MCF 10A (cell line): ENCODE results near the gene BBOF1. TPM values are rescaled to one million over a fixed set of nuclear protein-coding genes. Genes with fewer than 3 reads are reported as not detected.

Experiments used
- BruUV-seq: library from RNA; stranded (reverse); fragments of 400-500 nt; replicated peaks from 2 replicates; lab custom pipeline; 2021; lab: Mats Ljungman, UMichigan
- CTCF ChIA-PET: fragments of 300-600 bp; sonication (Branson Sonifier 250); formaldehyde crosslinking; extraction: SDS; loops from one replicate; lab custom pipeline; 2021; ENCODE audit warnings: antibody characterized with exemption, inconsistent platforms; lab: Yijun Ruan, JAX
- POLR2A ChIA-PET: fragments of 300-600, 350-650 bp; sonication (Branson Sonifier 250); formaldehyde crosslinking; extraction: SDS; loops from one replicate; lab custom pipeline; 2020; ENCODE audit warnings: antibody characterized with exemption, inconsistent platforms; lab: Yijun Ruan, JAX
- DNase-seq: peaks from one replicate; pipeline ENCODE4 v3.0.0-alpha.2; 2018; ENCODE audit not compliant: unreplicated experiment
- H3K27ac Mint-ChIP-seq: one replicate; pipeline ENCODE4 v1.8.0; 2022; ENCODE audit warnings: mild to moderate bottlenecking, low read depth, mixed read lengths; ENCODE audit not compliant: unreplicated experiment
- H3K27me3 Mint-ChIP-seq: one replicate; pipeline ENCODE4 v1.8.0; 2022; ENCODE audit warnings: mixed read lengths; ENCODE audit not compliant: insufficient read depth, unreplicated experiment
- H3K36me3 Mint-ChIP-seq: one replicate; pipeline ENCODE4 v1.8.0; 2022; ENCODE audit warnings: mild to moderate bottlenecking, moderate library complexity, mixed read lengths; ENCODE audit not compliant: insufficient read depth, unreplicated experiment
- H3K4me1 Mint-ChIP-seq: one replicate; pipeline ENCODE4 v1.8.0; 2022; ENCODE audit warnings: mixed read lengths; ENCODE audit not compliant: insufficient read depth, unreplicated experiment
- H3K4me3 Mint-ChIP-seq: one replicate; pipeline ENCODE4 v1.8.0; 2022; ENCODE audit warnings: mild to moderate bottlenecking, moderate library complexity, mixed read lengths; ENCODE audit not compliant: unreplicated experiment
- H3K9me3 Mint-ChIP-seq: one replicate; pipeline ENCODE4 v1.8.0; 2022; ENCODE audit warnings: mixed read lengths; ENCODE audit not compliant: unreplicated experiment
- CTCF ChIP-seq: fragments of 200-600 bp; IDR thresholded peaks from one replicate; pipeline ENCODE4 v1.8.0; 2022; ENCODE audit warnings: antibody characterized with exemption, mild to moderate bottlenecking; ENCODE audit not compliant: unreplicated experiment
- intact Hi-C: fragments of 100-400 bp; cut with micrococcal nuclease; formaldehyde crosslinking; loops from 2 replicates; pipeline ENCODE4 v1.14.1; 2022
- total RNA-seq: library from RNA; stranded (reverse); gene quantifications from 2 replicates; pipeline ENCODE4 v1.2.3, GENCODE V29; 2022

BBOF1 gene
- total RNA-seq, 1 experiment from 2014 or later: 2.0 TPM

DNA sequence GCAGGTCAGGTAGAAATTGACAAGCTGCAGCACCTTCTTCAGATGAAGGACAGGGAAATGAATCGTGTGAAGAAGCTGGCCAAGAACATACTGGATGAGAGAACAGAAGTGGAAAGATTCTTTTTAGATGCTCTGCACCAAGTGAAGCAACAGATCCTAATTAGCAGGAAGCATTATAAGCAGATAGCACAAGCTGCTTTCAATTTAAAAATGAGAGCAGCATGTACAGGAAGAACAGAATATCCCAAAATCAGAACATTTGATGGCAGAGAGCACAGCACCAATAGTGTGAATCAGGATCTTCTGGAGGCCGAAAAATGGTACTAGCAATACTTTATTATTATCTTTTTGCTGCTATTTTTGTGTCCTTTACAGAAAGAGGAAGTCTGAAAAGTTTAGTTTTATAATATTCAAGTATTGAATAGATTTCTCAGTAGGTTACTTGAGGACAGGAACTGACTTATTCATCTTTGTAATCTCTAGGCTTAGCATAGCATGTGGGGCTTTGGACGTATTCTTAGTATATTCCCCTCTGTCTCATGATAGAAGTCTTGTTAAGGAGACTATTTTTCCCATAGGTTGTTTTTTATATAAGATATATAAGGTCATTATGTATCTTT lies 30.8 kb downstream of the BBOF1 start:
- H3K4me1 Mint-ChIP-seq: no peaks in the 10 kb centered on the region
- POLR2A ChIA-PET: interaction anchor here (0.8 kb wide), 1 partner anchor 228 kb away, joined by 4 read pairs; no protein-coding TSS in a partner anchor
- no TSS peak for BruUV-seq

GRCh38 chr14:74062809-74063150 lies 43.6 kb downstream of the BBOF1 start:
- Mint-ChIP-seq H3K36me3 (peaks cover 63% of the 10 kb centered on the region), H3K4me1 (peaks cover 13% of the 10 kb centered on the region), H3K27me3 (no peaks in the 10 kb centered on the region), H3K9me3 (no peaks in the 10 kb centered on the region), H3K27ac (peak overlapping the region; percentile 57), H3K4me3 (no peak overlapping the region)
- peak; percentile 59 for DNase-seq
- TF ChIP-seq CTCF: no peak
- intact Hi-C loops: no loop called here
- CTCF ChIA-PET: interaction anchor here (1.2 kb wide), 1 partner anchor 22 kb away, joined by 3 read pairs; no protein-coding TSS in a partner anchor
- POLR2A ChIA-PET: interaction anchor here (1.4 to 5.2 kb wide), 4 partner anchors 21 to 1004 kb away, joined by 3 to 22 read pairs (median 10); partner anchors contain the start of genes ALDH6A1, BBOF1, ENTPD5 and LIN52
- no TSS peak for BruUV-seq

More for the DNA sequence above, 30.8 kb downstream of the BBOF1 start:
- DNase-seq: no peak
- no peaks in the 10 kb centered on the region for H3K36me3 Mint-ChIP-seq
- H3K9me3 Mint-ChIP-seq: no peaks in the 10 kb centered on the region
- no peaks in the 10 kb centered on the region for H3K27me3 Mint-ChIP-seq
- CTCF ChIA-PET: no interaction called here
- H3K27ac Mint-ChIP-seq: no peak overlapping the region
- no peak overlapping the region for H3K4me3 Mint-ChIP-seq
- no peak for TF ChIP-seq CTCF
- intact Hi-C loops: no loop called here

DNA sequence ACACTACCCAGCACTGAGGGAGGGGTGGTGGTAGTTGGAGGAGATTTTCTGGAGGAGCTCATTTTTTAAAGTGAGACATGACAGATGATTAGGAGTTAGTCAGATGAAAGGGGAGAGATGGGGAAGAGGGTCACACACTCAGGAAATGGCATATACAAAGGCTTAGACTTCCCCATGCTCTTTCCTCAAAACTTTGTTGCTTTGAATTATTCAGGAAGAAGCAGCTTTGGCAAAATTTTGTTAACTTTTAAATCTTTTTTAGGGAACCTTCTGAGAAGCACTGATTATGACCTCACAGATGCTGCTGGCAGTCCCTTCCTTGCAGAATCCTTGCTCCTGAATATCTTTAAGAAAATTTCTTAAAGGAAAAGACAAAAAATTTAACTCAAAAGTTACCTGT lies 45.3 kb downstream of the BBOF1 start:
- TF ChIP-seq CTCF: no peak
- no TSS peak for BruUV-seq
- DNase-seq: no peak
- Mint-ChIP-seq H3K36me3 (peaks cover 54% of the 10 kb centered on the region), H3K27me3 (no peaks in the 10 kb centered on the region), H3K4me3 (no peak overlapping the region), H3K9me3 (no peaks in the 10 kb centered on the region), H3K4me1 (peaks cover 13% of the 10 kb centered on the region), H3K27ac (no peak overlapping the region)
- intact Hi-C loops: no loop called here
- CTCF ChIA-PET: interaction anchor here (0.6 to 0.7 kb wide), 2 partner anchors 19 to 1107 kb away, joined by 3 to 4 read pairs; no protein-coding TSS in a partner anchor
- POLR2A ChIA-PET: interaction anchor here (1.2 to 5.2 kb wide), 2 partner anchors 9 to 20 kb away, joined by 3 to 22 read pairs; partner anchors contain the start of genes ALDH6A1 and LIN52

DNA sequence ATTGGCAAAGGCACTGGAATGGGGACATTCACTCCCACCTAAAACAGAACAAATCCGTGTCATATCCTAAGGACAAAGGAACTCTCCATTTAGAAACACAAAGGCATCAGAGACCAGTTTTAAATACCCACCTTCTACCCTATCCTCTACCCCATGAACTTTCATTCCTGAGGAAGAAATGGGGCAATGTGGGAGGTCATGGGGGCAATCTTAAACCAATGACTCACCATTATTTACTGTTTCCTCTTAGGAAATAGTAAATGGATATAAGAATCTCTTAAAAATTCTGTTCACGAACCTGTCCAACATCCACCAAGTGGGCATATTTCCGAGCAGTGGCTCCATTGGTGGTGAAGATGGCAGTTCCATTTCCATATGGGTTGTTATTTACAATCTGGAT lies 45.7 kb downstream of the BBOF1 start:
- BruUV-seq: no TSS peak
- Mint-ChIP-seq H3K9me3 (no peaks in the 10 kb centered on the region), H3K4me3 (no peak overlapping the region), H3K27ac (no peak overlapping the region), H3K4me1 (peaks cover 13% of the 10 kb centered on the region), H3K36me3 (peaks cover 50% of the 10 kb centered on the region), H3K27me3 (no peaks in the 10 kb centered on the region)
- ChIA-PET CTCF (no interaction called here), POLR2A (interaction anchor here (1.2 to 5.2 kb wide), 4 partner anchors 8 to 47 kb away, joined by 3 to 33 read pairs (median 12); partner anchors contain the start of genes ALDH6A1 and LIN52)
- no peak for TF ChIP-seq CTCF
- peak; percentile 40 for DNase-seq
- intact Hi-C loops: no loop called here
